Upper lobe of right lung (tissue), 1 donor: Measurements from ENCODE around the gene SATB1. TPM values are rescaled to one million over a fixed set of nuclear protein-coding genes. Genes with fewer than 3 reads are reported as not detected.

Experiments
- ATAC-seq: fragments of 200-7000 bp; cut with Tn5 transposase; one replicate; pipeline ENCODE4 v1.9.1; 2020; ENCODE audit warnings: mild to moderate bottlenecking, moderate library complexity
- DNase-seq: peaks from one replicate; pipeline ENCODE4 v3.0.0-alpha.2; 2020
- H3K27ac ChIP-seq: fragments of 200-600 bp; one replicate; pipeline ENCODE4 v1.8.0; 2022
- H3K27me3 ChIP-seq: fragments of 200-600 bp; one replicate; pipeline ENCODE4 v1.8.0; 2022; ENCODE audit warnings: mild to moderate bottlenecking
- H3K36me3 ChIP-seq: fragments of 200-600 bp; one replicate; pipeline ENCODE4 v1.8.0; 2022
- H3K4me1 ChIP-seq: fragments of 200-600 bp; one replicate; pipeline ENCODE4 v1.8.0; 2022
- H3K4me3 ChIP-seq: fragments of 200-600 bp; one replicate; pipeline ENCODE4 v1.8.0; 2022; ENCODE audit warnings: mild to moderate bottlenecking
- H3K9me3 ChIP-seq: fragments of 200-600 bp; one replicate; pipeline ENCODE4 v1.8.0; 2022
- intact Hi-C: fragments of 100-400 bp; cut with DNase I; formaldehyde crosslinking; loops from one replicate; pipeline ENCODE4 v1.11.0; 2022
- total RNA-seq: library from RNA; stranded (reverse); fragmentation: NEBNext Ultra II Directional; extraction: Animal tissue kit (Norgen Biotek cat#: 25700); gene quantifications from one replicate; pipeline ENCODE4 v1.2.1, GENCODE V29; 2021
- TF ChIP-seq, protein P1 (sequence below): fragments of 200-600 bp; IDR thresholded peaks from one replicate; pipeline ENCODE4 v1.8.0; 2022; ENCODE audit warnings: antibody characterized with exemption
- donor health status: DM: no; HTN: yes; CAD: no; lungs with severe emphysema.

Gene SATB1
- total RNA-seq, 1 donor from 2014 or later, result 28.4 TPM

DNA sequence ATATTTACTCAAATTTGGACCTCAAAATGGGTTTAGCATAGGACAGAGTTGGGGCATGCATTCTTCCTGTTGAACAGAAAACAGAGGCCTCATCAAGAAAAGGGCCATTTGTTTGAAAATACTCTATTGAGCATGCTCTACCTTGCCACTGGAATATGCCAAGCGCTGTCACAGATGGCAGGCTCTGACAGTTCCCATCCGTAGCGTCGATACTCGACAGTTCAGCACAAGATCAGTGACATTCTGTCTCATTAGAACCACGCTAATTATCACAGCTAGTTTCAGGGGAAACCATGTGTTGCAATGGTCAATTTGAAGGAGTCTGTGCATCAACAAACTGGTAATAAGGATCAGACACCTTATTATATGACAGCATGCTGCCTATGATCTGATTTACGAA, 54.5 kb downstream of the SATB1 start:
- intact Hi-C loops, result no loop called here
- Histone ChIP-seq H3K36me3 (peaks cover 9% of the 10 kb centered on the region), H3K4me3 (no peak overlapping the region), H3K27ac (no peak overlapping the region), H3K27me3 (no peaks in the 10 kb centered on the region), H3K9me3 (no peaks in the 10 kb centered on the region), H3K4me1 (no peaks in the 10 kb centered on the region)
- TF ChIP-seq, protein P1, sequence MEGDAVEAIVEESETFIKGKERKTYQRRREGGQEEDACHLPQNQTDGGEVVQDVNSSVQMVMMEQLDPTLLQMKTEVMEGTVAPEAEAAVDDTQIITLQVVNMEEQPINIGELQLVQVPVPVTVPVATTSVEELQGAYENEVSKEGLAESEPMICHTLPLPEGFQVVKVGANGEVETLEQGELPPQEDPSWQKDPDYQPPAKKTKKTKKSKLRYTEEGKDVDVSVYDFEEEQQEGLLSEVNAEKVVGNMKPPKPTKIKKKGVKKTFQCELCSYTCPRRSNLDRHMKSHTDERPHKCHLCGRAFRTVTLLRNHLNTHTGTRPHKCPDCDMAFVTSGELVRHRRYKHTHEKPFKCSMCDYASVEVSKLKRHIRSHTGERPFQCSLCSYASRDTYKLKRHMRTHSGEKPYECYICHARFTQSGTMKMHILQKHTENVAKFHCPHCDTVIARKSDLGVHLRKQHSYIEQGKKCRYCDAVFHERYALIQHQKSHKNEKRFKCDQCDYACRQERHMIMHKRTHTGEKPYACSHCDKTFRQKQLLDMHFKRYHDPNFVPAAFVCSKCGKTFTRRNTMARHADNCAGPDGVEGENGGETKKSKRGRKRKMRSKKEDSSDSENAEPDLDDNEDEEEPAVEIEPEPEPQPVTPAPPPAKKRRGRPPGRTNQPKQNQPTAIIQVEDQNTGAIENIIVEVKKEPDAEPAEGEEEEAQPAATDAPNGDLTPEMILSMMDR, result no peak
- no peak for ATAC-seq
- DNase-seq, result no peak

DNA sequence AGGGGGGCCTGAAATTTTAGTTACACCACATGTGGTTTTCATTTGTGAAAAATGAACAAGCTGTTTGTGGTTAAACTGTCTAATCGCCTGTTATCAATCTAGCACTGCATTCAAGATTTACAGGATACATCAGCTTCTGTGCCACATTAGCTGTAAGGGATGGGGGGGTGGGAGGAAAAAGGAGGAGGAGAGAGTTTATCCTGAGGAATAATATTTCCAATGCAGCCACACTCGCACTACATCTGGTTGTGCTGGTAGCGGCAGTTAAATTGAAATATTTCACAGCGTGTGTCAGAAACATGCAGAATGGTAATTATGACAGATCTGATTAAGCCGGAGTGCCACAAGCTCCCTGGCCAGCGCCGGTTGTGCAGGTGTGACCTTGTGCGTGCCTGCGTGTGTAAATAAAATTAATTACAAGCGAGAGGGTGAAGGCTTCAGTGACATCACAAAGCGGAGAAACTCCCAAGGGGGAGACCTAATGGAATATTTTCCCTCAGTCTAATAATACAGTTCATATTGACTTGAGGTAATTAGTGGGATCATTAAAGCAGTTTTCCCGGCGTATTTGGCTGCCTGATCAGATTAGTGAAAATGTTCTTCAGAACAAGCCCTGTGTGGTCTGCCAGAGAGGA, 55.5 kb downstream of the SATB1 start:
- Histone ChIP-seq H3K36me3 (peaks cover 6% of the 10 kb centered on the region), H3K4me1 (no peaks in the 10 kb centered on the region), H3K27me3 (no peaks in the 10 kb centered on the region), H3K27ac (no peak overlapping the region), H3K9me3 (no peaks in the 10 kb centered on the region), H3K4me3 (no peak overlapping the region)
- intact Hi-C loops, result no loop called here
- DNase-seq (no peak), ATAC-seq (no peak)
- TF ChIP-seq, protein P1, result no peak

DNA sequence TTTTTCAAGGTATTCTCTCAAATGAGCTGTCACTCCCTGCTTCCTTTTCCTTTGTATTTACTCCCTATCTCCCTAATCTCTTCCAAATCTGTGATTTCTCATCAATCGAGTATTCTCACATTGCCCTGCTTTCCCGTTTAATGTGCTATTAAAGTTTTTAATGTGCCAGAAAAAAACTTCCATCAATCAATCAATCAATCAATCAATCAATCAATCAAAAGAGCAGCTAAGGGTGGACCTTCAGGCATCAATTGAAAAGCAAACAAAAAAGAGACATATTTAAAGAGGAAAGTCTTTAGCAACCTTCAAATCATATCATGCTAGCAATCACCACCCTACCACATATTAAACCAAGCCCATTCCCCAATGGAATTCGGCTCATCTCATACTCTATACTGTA, 58.9 kb downstream of the SATB1 start:
- Histone ChIP-seq H3K27me3 (no peaks in the 10 kb centered on the region), H3K36me3 (no peaks in the 10 kb centered on the region), H3K4me1 (no peaks in the 10 kb centered on the region), H3K4me3 (no peak overlapping the region), H3K27ac (no peak overlapping the region), H3K9me3 (no peaks in the 10 kb centered on the region)
- TF ChIP-seq, protein P1, result no peak
- intact Hi-C loops, result no loop called here
- no peak for DNase-seq
- no peak for ATAC-seq

DNA sequence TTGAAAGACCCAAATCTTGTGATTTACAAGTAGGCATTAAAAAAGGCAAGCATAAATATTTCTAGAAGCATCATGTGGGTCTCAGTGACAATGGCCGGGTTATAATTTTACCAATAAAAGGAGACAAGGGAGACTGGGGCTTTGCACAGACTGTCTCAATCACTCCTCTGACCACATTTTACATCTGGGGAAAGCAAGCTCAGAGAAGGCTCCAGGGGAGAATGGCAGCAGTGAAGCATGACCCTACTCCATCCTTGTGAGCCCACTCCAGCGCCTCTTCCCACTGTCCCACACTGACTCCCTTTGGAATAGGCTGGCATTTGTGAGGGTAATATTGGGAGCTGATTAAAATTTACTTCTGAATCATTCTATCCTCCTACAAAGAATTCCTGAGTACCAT, 61.8 kb downstream of the SATB1 start:
- no peaks in the 10 kb centered on the region for H3K4me1 ChIP-seq
- no peaks in the 10 kb centered on the region for H3K9me3 ChIP-seq
- DNase-seq, result no peak
- no peaks in the 10 kb centered on the region for H3K36me3 ChIP-seq
- no peaks in the 10 kb centered on the region for H3K27me3 ChIP-seq
- H3K27ac ChIP-seq, result no peak overlapping the region
- intact Hi-C loops, result no loop called here
- TF ChIP-seq, protein P1, result no peak
- no peak for ATAC-seq
- no peak overlapping the region for H3K4me3 ChIP-seq

DNA sequence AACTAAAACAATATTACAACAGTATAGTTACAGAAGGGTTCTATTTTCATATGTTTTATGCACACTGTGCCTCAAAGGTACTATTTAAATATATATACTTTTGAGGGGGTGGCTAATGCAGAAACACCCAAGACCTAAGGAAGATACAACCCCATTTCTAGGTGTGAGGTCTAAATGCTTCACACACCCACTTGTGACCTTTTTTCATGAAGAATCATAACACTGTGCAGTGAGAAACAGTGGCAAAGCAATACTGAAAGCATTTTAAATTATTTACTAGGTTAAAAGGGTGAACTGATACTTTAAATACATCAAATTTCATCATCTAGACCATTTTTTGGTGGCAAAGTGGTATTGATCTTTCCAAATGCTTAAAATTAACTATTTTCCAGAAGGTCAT, 67.4 kb downstream of the SATB1 start:
- no peaks in the 10 kb centered on the region for H3K4me1 ChIP-seq
- intact Hi-C loops, result no loop called here
- ATAC-seq (no peak), DNase-seq (no peak)
- no peak overlapping the region for H3K4me3 ChIP-seq
- no peaks in the 10 kb centered on the region for H3K9me3 ChIP-seq
- H3K27ac ChIP-seq, result no peak overlapping the region
- H3K36me3 ChIP-seq, result no peaks in the 10 kb centered on the region
- H3K27me3 ChIP-seq, result no peaks in the 10 kb centered on the region
- TF ChIP-seq, protein P1, result no peak

DNA sequence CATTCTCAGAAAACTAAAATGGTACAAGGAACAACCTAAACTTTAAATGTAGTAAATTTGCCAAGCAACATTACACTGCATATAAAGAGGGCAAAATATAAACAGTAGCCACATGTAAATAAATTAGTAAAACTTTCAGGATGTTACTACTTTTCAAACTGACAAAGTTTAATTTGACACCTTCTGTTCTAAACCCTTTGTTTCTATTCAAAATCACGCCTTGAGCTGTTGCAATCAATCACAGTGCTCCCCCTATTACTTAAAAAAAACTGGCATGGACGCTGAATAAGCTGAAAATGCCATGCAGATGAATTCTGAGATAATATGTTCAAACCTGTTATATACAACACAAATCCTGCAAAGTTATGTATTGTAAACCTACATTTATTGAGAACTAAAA, 69.3 kb downstream of the SATB1 start:
- Histone ChIP-seq H3K9me3 (no peaks in the 10 kb centered on the region), H3K4me3 (no peak overlapping the region), H3K27me3 (no peaks in the 10 kb centered on the region), H3K36me3 (no peaks in the 10 kb centered on the region), H3K4me1 (no peaks in the 10 kb centered on the region), H3K27ac (no peak overlapping the region)
- intact Hi-C loops, result no loop called here
- ATAC-seq, result no peak
- TF ChIP-seq, protein P1, result no peak
- DNase-seq, result no peak
